LNCaP clone FGC (cell line): ENCODE data around the gene MEX3A.
"Not testable (repeated sequence)": the region's sequence is repeated elsewhere in the genome, so short reads cannot be mapped to it uniquely, and the experiment has no call there.

Experiments
- DNase-seq: peaks from one replicate; pipeline ENCODE4 v3.0.0-alpha.2; 2011; ENCODE audit warnings: low read depth
- H3K4me3 ChIP-seq: 2 replicates; pipeline ENCODE4 v1.5.1; 2011; ENCODE audit warnings: mild to moderate bottlenecking, low read depth, low read length, control low read depth
- CTCF ChIP-seq: IDR thresholded peaks from 2 replicates; pipeline ENCODE4 v1.5.1; 2012; ENCODE audit warnings: mild to moderate bottlenecking; ENCODE audit not compliant: control insufficient read depth, insufficient read depth; ENCODE audit errors: extremely low read depth

MEX3A gene

DNA sequence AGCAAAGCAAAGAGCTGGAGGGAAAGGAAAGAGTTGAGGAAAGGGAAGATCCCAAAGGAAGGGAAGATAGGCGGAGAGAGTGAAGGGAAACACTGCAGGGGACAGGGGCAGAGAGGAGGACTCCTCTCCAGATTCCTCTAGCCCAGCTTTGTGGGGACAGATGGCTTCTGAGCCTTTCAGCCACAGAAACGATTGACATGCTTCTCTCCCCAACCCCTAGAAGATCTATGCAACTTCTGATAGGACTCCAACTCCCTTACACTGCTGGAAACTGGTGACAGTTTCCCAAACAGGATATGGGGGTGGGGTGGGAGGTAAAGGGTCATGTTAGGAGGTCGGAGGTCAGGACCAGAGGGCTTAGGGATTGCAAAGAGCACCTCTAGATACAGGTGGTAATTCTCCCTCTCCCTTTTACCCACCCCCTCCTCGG, 6.5 kb downstream of the MEX3A start:
- no peak for TF ChIP-seq CTCF
- H3K4me3 ChIP-seq = no peak overlapping the region
- no peak for DNase-seq

DNA sequence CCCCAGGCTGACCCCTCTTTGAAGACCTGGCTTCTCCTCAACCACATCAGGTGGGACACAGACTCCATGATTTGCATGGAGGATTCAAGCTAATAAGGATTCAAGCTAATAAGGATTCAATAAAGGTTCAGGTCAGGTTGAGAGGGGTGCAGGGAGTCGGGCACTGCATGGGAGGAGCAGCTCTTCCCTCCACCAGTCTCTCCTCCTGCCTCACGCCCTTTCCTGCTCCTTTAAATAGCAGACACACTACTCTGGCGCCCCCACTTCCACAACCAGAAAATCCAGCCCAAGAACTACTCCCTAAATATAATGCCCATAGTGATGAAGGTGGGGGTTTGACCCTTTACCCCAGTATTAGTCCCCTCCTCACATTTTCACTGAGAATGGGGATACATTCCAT, 7.1 kb downstream of the MEX3A start:
- no peak for TF ChIP-seq CTCF
- no peak for DNase-seq
- H3K4me3 ChIP-seq = no peak overlapping the region

GRCh38 chr1:156074661-156075060, 7.6 kb downstream of the MEX3A start:
- no peak for DNase-seq
- TF ChIP-seq CTCF = no peak

GRCh38 chr1:156073740-156074139, 8.5 kb downstream of the MEX3A start:
- no peak for TF ChIP-seq CTCF
- no peak for DNase-seq
- H3K4me3 ChIP-seq = no peak overlapping the region

More at GRCh38 chr1:156074661-156075060, 7.6 kb downstream of the MEX3A start:
- no peak overlapping the region for H3K4me3 ChIP-seq

GRCh38 chr1:156073110-156073687, 9.1 kb downstream of the MEX3A start:
- TF ChIP-seq CTCF = no peak
- no peak overlapping the region for H3K4me3 ChIP-seq
- DNase-seq = no peak

GRCh38 chr1:156072251-156072650, 10.0 kb downstream of the MEX3A start:
- TF ChIP-seq CTCF = no peak
- DNase-seq = no peak
- no peak overlapping the region for H3K4me3 ChIP-seq

GRCh38 chr1:156071332-156071816, 10.9 kb downstream of the MEX3A start:
- H3K4me3 ChIP-seq, DNase-seq: not testable (repeated sequence)
